CD4-positive, alpha-beta T cell treated with Interleukin-4 for 4 hours (primary cell): ENCODE results near the gene EVL.

Experiments
- DNase-seq: peaks from one replicate; pipeline ENCODE4 v3.0.0-alpha.2; 2020

The EVL gene

GRCh38 chr14:100114109-100114765 lies 49.0 kb downstream of the EVL start:
- DNase-seq, result no peak

- DNase-seq, result no peak
Measured at GRCh38 chr14:100115236-100115635, 50.0 kb downstream of the EVL start.

GRCh38 chr14:100115726-100116125 lies 50.5 kb downstream of the EVL start:
- DNase-seq, result no peak

- DNase-seq, result no peak
Measured at GRCh38 chr14:100116134-100116533, 50.9 kb downstream of the EVL start.

GRCh38 chr14:100117026-100117425 lies 51.8 kb downstream of the EVL start:
- no peak for DNase-seq

- DNase-seq, result no peak
Measured at GRCh38 chr14:100117633-100118395, 52.6 kb downstream of the EVL start.

GRCh38 chr14:100118396-100119011 lies 53.3 kb downstream of the EVL start:
- no peak for DNase-seq

GRCh38 chr14:100119251-100119650 lies 54.0 kb downstream of the EVL start:
- no peak for DNase-seq

- DNase-seq, result no peak
Measured at GRCh38 chr14:100120522-100121269, 55.5 kb downstream of the EVL start.

GRCh38 chr14:100121643-100122480 lies 56.6 kb downstream of the EVL start:
- no peak for DNase-seq

GRCh38 chr14:100122481-100123223 lies 57.4 kb downstream of the EVL start:
- no peak for DNase-seq

- no peak for DNase-seq
Measured at GRCh38 chr14:100123618-100124017, 58.4 kb downstream of the EVL start.

- no peak for DNase-seq
Measured at GRCh38 chr14:100124551-100125088, 59.4 kb downstream of the EVL start.

GRCh38 chr14:100126401-100126800 lies 61.2 kb downstream of the EVL start:
- DNase-seq, result no peak

- no peak for DNase-seq
Measured at GRCh38 chr14:100127853-100128455, 62.7 kb downstream of the EVL start.

- no peak for DNase-seq
Measured at GRCh38 chr14:100128688-100129087, 63.5 kb downstream of the EVL start.

GRCh38 chr14:100129161-100129589 lies 64.0 kb downstream of the EVL start:
- DNase-seq, result no peak

- DNase-seq, result no peak
Measured at GRCh38 chr14:100130521-100130920, 65.3 kb downstream of the EVL start.

- no peak for DNase-seq
Measured at GRCh38 chr14:100131181-100131580, 66.0 kb downstream of the EVL start.

GRCh38 chr14:100132161-100132902 lies 67.1 kb downstream of the EVL start:
- no peak for DNase-seq
